ENCODE measurements around the gene ZFP42.
"Not testable (repeated sequence)": the region's sequence is repeated elsewhere in the genome, so short reads cannot be mapped to it uniquely, and the experiment has no call there.

Gene ZFP42

DNA sequence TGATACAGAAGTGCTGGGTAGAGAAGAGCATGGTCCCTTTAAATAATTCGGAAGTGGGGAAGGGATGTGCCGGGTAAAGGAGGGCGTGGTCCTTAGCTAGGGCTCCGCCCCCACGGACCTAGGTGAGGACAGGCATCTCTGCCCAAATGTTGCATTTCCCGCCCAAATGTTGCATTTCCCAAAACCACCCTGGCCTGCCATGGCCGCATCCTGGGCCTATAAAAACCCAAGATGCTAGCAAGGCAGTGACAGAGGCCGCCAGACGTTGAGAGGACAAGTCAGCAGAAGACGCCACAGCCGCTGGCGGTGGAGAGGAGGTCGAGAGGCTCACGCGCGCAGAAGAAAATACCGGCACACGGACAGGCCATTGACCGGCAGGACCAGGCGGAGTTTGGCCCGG, 46.1 kb downstream of the ZFP42 start:
- ATAC-seq (no peak), DNase-seq (ENCODE audit: low spot score in 2 of 2) (no peak)
- Mint-ChIP-seq H3K36me3 (no peaks in the 10 kb centered on the region), H3K4me3 (no peak overlapping the region), H3K27ac (no peak overlapping the region), H3K4me1 (no peaks in the 10 kb centered on the region), H3K9me3 (peaks cover 4% of the 10 kb centered on the region)

DNA sequence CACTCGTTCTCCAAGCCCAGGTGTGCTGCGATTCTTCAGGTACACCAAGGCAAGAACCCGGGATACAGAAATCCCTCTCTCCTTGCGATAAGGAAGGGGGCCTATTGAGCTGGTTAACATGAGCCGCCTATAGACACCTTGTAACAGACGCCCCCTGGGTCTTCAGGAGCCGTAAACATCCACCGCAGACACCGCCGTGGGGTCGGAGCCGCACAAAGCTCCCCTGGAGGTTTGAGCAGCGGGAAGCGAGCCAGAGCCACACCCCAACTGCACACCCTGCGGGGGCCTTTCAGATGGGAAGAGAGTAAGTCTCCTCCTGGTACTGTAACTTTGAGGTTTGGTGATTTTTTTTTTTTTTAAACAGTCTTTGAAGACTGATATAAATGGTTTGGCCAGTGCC, 46.6 kb downstream of the ZFP42 start:
- H3K4me1 Mint-ChIP-seq = no peaks in the 10 kb centered on the region

DNA sequence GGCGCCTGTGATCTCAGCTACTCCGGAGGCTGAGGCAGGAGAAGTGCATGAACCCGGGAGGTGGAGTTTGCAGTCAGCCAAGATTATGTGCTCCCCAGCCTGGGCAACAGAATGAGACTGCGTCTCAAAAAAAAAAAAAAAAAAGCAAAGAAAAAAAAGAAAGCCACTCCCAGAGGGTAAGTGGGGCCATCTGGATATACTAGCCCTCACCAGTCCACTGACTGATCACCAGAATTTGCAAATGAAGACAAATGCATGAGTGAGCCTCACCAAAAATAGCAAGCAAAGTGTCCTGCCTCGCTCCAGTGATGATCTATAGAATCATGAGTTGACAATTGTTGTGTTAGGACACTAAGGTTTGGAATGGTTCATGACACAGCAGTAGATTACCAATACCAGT, 47.6 kb downstream of the ZFP42 start:
- peaks cover 9% of the 10 kb centered on the region for H3K9me3 Mint-ChIP-seq
- no peak overlapping the region for H3K27ac Mint-ChIP-seq
- DNase-seq (ENCODE audit: low spot score in 2 of 2) (no peak), ATAC-seq (no peak)
- no peak overlapping the region for H3K4me3 Mint-ChIP-seq
- no peaks in the 10 kb centered on the region for H3K4me1 Mint-ChIP-seq
- H3K36me3 Mint-ChIP-seq = no peaks in the 10 kb centered on the region

More for the DNA sequence above, 46.6 kb downstream of the ZFP42 start:
- H3K9me3 Mint-ChIP-seq = peaks cover 6% of the 10 kb centered on the region
- no peak for ATAC-seq
- no peak overlapping the region for H3K4me3 Mint-ChIP-seq
- no peak overlapping the region for H3K27ac Mint-ChIP-seq
- DNase-seq (ENCODE audit: low spot score in 2 of 2) = no peak
- no peaks in the 10 kb centered on the region for H3K36me3 Mint-ChIP-seq

DNA sequence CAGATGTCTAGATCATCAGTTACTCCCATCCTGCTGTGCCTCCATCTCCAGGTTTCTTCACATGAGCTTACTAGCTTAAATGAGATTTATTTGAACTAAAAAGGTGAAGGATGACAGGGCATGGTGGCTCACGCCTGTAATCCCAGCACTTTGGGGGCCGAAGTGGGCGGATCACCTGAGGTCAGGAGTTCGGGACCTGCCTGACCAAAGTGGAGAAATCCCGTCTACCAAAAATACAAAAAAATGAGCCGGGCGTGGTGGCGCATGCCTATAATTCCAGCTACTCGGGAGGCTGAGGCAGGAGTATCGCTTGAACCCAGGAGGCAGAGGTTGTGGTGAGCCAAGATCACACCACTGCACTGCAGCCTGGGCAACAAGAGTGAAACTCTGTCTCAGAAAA, 49.9 kb downstream of the ZFP42 start:
- H3K9me3 Mint-ChIP-seq; H3K27ac Mint-ChIP-seq; DNase-seq (ENCODE audit: low spot score in 2 of 2); H3K4me1 Mint-ChIP-seq; ATAC-seq; H3K4me3 Mint-ChIP-seq; H3K36me3 Mint-ChIP-seq: not testable (repeated sequence)

DNA sequence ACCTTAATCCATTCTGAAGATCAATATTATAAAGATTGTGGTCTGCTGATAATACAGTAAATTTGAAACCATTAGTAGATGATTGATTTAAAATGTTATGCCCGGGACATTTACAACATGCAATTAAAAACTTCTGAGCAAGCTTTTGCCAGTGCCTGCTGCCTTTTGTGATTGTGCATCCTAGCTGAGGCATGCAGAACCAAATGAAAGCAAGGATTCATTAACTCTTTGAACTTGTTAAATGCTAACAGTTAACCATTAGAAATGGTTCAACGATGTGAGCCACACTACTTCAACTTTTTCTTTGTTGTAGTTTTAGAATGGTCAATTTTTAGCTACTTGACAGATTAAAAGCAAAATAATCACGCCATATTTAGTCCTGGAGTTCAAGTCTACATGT, 51.1 kb downstream of the ZFP42 start:
- Mint-ChIP-seq H3K27ac (no peak overlapping the region), H3K36me3 (no peaks in the 10 kb centered on the region), H3K4me3 (no peak overlapping the region), H3K4me1 (no peaks in the 10 kb centered on the region), H3K9me3 (peaks cover 5% of the 10 kb centered on the region)
- no peak for DNase-seq (ENCODE audit: low spot score in 2 of 2)
- ATAC-seq = no peak

DNA sequence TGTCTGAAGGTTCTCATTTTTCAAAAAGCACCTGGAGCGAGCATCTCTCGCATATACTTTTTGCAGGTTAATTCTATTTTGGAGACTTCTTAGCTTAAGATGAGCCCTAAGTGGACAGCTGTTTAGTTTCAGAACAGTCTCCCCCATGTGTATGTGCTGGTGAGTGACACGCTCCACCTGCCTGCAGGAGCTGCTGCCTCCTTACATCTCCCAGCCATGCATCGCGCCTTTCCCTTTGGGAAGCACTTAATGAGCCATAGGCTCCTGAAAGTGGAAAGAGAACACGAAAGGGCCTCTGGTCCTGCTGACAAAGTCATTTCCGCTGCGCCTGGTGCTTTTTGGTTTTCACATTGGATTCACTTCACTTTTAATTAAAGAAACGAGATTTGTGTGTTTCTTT, 57.7 kb downstream of the ZFP42 start:
- ATAC-seq = no peak

More for the DNA sequence above, 57.7 kb downstream of the ZFP42 start:
- DNase-seq (ENCODE audit: low spot score in 2 of 2) = no peak
- H3K27ac Mint-ChIP-seq = no peak overlapping the region
- no peaks in the 10 kb centered on the region for H3K36me3 Mint-ChIP-seq
- H3K4me3 Mint-ChIP-seq = no peak overlapping the region
- H3K9me3 Mint-ChIP-seq = peaks cover 2% of the 10 kb centered on the region
- no peaks in the 10 kb centered on the region for H3K4me1 Mint-ChIP-seq

Measured in stimulated activated effector memory CD8-positive, alpha-beta T cell treated with anti-CD3 and anti-CD28 coated beads, Interleukin-12 subunit alpha, Interleukin-12 subunit beta, amount 100 ng/mL, for 72 hours (primary cell).